ENCODE results near the gene HSPA12A. TPM values are rescaled to one million over a fixed set of nuclear protein-coding genes. Genes with fewer than 3 reads are reported as not detected.

HSPA12A gene
- total RNA-seq, 1 donor from 2014 or later: 7.9 TPM

DNA sequence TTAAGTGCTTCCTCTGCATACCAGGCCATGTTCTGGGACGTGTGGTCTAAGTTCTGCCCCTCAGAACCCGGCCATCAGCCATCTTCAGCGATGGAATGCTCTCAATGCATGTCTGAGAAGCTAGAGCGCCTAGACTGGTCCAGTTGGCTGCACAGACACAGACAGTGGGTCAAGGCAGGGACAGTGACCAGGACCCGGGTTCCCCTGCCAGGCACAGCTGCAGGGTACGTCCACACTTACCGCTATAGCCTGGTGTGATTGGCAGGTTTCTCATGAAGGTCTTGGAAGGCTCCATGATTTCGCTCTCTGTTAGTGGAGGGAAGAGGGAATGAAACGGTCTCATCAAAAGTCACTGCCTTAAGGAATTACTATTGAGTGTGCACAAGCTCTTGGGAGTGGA is 74.3 kb downstream of the HSPA12A start:
- Histone ChIP-seq H4K20me1 (ENCODE audit: insufficient read depth, low read length) (no peaks in the 10 kb centered on the region), H3K4me1 (ENCODE audit: insufficient read depth, low read length) (peaks cover 6% of the 10 kb centered on the region), H3K9ac (ENCODE audit: low read length) (no peak overlapping the region), H3K27me3 (ENCODE audit: insufficient read depth, low read length) (no peaks in the 10 kb centered on the region), H3K36me3 (ENCODE audit: insufficient read depth, low read length) (peaks cover 4% of the 10 kb centered on the region), H3K27ac (ENCODE audit: low read depth, low read length) (no peak overlapping the region), H3K9me3 (ENCODE audit: insufficient read depth, low read depth, low read length) (no peaks in the 10 kb centered on the region), H2AFZ (ENCODE audit: low read depth, low read length) (no peak overlapping the region), H3K79me2 (ENCODE audit: insufficient read depth, low read length) (no peaks in the 10 kb centered on the region), H3K4me2 (ENCODE audit: low read length) (no peak overlapping the region), H3K4me3 (ENCODE audit: insufficient read depth, low read depth, low read length) (no peak overlapping the region)
- H3K4me1 Mint-ChIP-seq (ENCODE audit: low read depth, unreplicated experiment): peaks cover 10% of the 10 kb centered on the region
- no peak overlapping the region for H3K27ac Mint-ChIP-seq (ENCODE audit: unreplicated experiment)
- no peak for TF ChIP-seq EZH2 (IDR thresholded peaks at IDR 0.05; ENCODE audit: insufficient read depth, low read length)
- TF ChIP-seq, protein P1, sequence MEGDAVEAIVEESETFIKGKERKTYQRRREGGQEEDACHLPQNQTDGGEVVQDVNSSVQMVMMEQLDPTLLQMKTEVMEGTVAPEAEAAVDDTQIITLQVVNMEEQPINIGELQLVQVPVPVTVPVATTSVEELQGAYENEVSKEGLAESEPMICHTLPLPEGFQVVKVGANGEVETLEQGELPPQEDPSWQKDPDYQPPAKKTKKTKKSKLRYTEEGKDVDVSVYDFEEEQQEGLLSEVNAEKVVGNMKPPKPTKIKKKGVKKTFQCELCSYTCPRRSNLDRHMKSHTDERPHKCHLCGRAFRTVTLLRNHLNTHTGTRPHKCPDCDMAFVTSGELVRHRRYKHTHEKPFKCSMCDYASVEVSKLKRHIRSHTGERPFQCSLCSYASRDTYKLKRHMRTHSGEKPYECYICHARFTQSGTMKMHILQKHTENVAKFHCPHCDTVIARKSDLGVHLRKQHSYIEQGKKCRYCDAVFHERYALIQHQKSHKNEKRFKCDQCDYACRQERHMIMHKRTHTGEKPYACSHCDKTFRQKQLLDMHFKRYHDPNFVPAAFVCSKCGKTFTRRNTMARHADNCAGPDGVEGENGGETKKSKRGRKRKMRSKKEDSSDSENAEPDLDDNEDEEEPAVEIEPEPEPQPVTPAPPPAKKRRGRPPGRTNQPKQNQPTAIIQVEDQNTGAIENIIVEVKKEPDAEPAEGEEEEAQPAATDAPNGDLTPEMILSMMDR (IDR thresholded peaks at IDR 0.05; ENCODE audit: insufficient read depth, low read depth, low read length): no peak
- peaks cover 7% of the 10 kb centered on the region for H3K9me3 Mint-ChIP-seq (ENCODE audit: unreplicated experiment)
- peaks cover 2% of the 10 kb centered on the region for H3K36me3 Mint-ChIP-seq (ENCODE audit: low read depth, unreplicated experiment)
- H3K4me3 Mint-ChIP-seq (ENCODE audit: unreplicated experiment): no peak overlapping the region
- DNase-seq (ENCODE audit: low read depth) (no peak), FAIRE-seq (no peak)
- H3K27me3 Mint-ChIP-seq (ENCODE audit: low read depth, unreplicated experiment): peaks cover 4% of the 10 kb centered on the region

DNA sequence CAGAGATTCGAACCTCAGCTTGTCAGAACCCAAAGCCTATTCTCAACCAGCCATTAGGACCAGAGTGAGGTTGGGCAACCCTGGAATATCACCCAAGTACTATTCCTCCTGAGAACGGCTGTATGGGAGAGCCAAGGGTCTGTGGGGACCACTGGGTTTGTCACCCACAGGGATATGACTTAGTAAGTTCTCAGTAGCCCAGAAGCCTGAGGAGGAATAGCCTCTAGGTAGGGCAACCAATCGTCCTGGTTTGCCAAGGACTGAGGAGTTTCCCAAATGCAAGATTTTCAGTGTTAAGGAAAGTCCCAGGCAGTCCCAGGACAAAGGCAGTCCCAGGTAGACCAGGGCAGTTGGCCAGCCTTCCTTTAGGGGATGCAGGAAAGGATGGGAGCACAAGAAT is 74.9 kb downstream of the HSPA12A start:
- H3K4me2 ChIP-seq (ENCODE audit: low read length): no peak overlapping the region
- no peaks in the 10 kb centered on the region for H3K27me3 ChIP-seq (ENCODE audit: insufficient read depth, low read length)
- Mint-ChIP-seq H3K27ac (ENCODE audit: unreplicated experiment) (no peak overlapping the region), H3K4me1 (ENCODE audit: low read depth, unreplicated experiment) (peaks cover 10% of the 10 kb centered on the region), H3K36me3 (ENCODE audit: low read depth, unreplicated experiment) (peaks cover 2% of the 10 kb centered on the region), H3K27me3 (ENCODE audit: low read depth, unreplicated experiment) (peaks cover 4% of the 10 kb centered on the region), H3K4me3 (ENCODE audit: unreplicated experiment) (no peak overlapping the region), H3K9me3 (ENCODE audit: unreplicated experiment) (peaks cover 7% of the 10 kb centered on the region)
- H3K9me3 ChIP-seq (ENCODE audit: insufficient read depth, low read depth, low read length): no peaks in the 10 kb centered on the region
- DNase-seq (ENCODE audit: low read depth) (no peak), FAIRE-seq (no peak)
- no peak overlapping the region for H3K27ac ChIP-seq (ENCODE audit: low read depth, low read length)
- H3K79me2 ChIP-seq (ENCODE audit: insufficient read depth, low read length): no peaks in the 10 kb centered on the region
- peaks cover 6% of the 10 kb centered on the region for H3K4me1 ChIP-seq (ENCODE audit: insufficient read depth, low read length)
- no peak overlapping the region for H3K4me3 ChIP-seq (ENCODE audit: insufficient read depth, low read depth, low read length)
- no peak overlapping the region for H3K9ac ChIP-seq (ENCODE audit: low read length)
- TF ChIP-seq, protein P1 (IDR thresholded peaks at IDR 0.05; ENCODE audit: insufficient read depth, low read depth, low read length): no peak
- TF ChIP-seq EZH2 (IDR thresholded peaks at IDR 0.05; ENCODE audit: insufficient read depth, low read length): no peak
- H3K36me3 ChIP-seq (ENCODE audit: insufficient read depth, low read length): no peaks in the 10 kb centered on the region
- H4K20me1 ChIP-seq (ENCODE audit: insufficient read depth, low read length): no peaks in the 10 kb centered on the region
- no peak overlapping the region for H2AFZ ChIP-seq (ENCODE audit: low read depth, low read length)

DNA sequence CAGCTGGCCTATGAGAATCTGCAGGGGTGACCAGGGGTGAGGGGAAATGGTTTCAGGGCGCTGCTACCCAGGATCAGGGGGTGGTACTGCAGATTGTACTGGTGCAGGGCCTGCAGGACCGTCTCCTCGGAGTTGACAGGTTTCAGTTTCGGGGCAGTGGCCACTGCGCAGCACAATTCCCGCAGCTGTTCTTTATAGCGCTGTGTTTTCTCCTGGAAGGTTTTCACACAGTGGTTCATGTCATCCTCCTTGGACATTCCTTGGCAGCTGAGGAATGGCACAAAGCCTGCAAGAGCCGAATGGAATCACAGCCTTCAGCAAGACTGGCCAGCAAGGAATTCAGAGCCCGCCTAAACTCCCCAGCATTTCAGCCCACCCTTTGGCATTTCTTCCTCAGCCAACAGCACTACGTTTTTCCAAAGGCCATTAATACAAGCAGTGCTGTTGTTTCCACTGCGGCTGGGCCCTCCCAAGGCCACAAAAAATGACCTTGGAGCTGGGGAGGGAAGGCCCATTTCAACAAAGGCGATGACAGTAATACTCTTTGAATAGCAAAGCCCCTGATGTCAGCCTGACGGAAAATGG is 76.7 kb downstream of the HSPA12A start:
- Histone ChIP-seq H3K4me1 (ENCODE audit: insufficient read depth, low read length) (peaks cover 2% of the 10 kb centered on the region), H2AFZ (ENCODE audit: low read depth, low read length) (peak overlapping the region; percentile 24), H3K9ac (ENCODE audit: low read length) (no peak overlapping the region), H3K27ac (ENCODE audit: low read depth, low read length) (no peak overlapping the region), H3K27me3 (ENCODE audit: insufficient read depth, low read length) (no peaks in the 10 kb centered on the region), H3K4me3 (ENCODE audit: insufficient read depth, low read depth, low read length) (no peak overlapping the region), H4K20me1 (ENCODE audit: insufficient read depth, low read length) (no peaks in the 10 kb centered on the region), H3K36me3 (ENCODE audit: insufficient read depth, low read length) (no peaks in the 10 kb centered on the region), H3K9me3 (ENCODE audit: insufficient read depth, low read depth, low read length) (no peaks in the 10 kb centered on the region), H3K4me2 (ENCODE audit: low read length) (peak overlapping the region; percentile 65), H3K79me2 (ENCODE audit: insufficient read depth, low read length) (no peaks in the 10 kb centered on the region)
- H3K4me3 Mint-ChIP-seq (ENCODE audit: unreplicated experiment): no peak overlapping the region
- H3K4me1 Mint-ChIP-seq (ENCODE audit: low read depth, unreplicated experiment): peaks cover 7% of the 10 kb centered on the region
- peaks cover 4% of the 10 kb centered on the region for H3K27me3 Mint-ChIP-seq (ENCODE audit: low read depth, unreplicated experiment)
- H3K36me3 Mint-ChIP-seq (ENCODE audit: low read depth, unreplicated experiment): no peaks in the 10 kb centered on the region
- no peak for FAIRE-seq
- H3K27ac Mint-ChIP-seq (ENCODE audit: unreplicated experiment): no peak overlapping the region
- H3K9me3 Mint-ChIP-seq (ENCODE audit: unreplicated experiment): peaks cover 7% of the 10 kb centered on the region
- DNase-seq (ENCODE audit: low read depth): peak; percentile 48
- TF ChIP-seq EZH2 (IDR thresholded peaks at IDR 0.05; ENCODE audit: insufficient read depth, low read length): no peak
- TF ChIP-seq, protein P1 (IDR thresholded peaks at IDR 0.05; ENCODE audit: insufficient read depth, low read depth, low read length): no peak
